ENCODE results near the gene TSPAN16.
A peak's percentile ranks its signal among the peaks of the same experiment; 100 is the strongest.

The TSPAN16 gene

DNA sequence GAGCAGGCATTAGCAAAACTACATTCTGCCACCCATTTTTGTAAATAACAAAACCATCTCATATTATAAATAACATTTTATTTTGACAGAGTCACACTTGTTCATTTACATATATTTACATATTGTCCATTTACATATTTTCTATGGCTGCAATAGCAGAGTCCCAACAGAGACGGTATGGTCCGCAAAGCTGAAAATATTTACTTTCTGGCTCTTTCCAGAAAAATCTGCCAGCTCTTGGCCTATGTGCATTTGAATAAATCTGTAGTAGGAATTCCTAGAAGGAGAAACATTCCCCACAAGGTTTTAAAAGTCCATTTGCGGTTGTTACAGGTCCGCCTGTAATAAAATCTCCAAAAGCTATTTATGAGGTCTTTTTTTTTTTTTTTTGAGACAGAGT, 5.7 kb upstream of the TSPAN16 start:
- TF ChIP-seq, protein P1, sequence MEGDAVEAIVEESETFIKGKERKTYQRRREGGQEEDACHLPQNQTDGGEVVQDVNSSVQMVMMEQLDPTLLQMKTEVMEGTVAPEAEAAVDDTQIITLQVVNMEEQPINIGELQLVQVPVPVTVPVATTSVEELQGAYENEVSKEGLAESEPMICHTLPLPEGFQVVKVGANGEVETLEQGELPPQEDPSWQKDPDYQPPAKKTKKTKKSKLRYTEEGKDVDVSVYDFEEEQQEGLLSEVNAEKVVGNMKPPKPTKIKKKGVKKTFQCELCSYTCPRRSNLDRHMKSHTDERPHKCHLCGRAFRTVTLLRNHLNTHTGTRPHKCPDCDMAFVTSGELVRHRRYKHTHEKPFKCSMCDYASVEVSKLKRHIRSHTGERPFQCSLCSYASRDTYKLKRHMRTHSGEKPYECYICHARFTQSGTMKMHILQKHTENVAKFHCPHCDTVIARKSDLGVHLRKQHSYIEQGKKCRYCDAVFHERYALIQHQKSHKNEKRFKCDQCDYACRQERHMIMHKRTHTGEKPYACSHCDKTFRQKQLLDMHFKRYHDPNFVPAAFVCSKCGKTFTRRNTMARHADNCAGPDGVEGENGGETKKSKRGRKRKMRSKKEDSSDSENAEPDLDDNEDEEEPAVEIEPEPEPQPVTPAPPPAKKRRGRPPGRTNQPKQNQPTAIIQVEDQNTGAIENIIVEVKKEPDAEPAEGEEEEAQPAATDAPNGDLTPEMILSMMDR (IDR thresholded peaks at IDR 0.05; ENCODE audit: low read depth, low read length, missing control alignments) = no peak
- DNase-seq (ENCODE audit: extremely low read depth, low read depth) = no peak

DNA sequence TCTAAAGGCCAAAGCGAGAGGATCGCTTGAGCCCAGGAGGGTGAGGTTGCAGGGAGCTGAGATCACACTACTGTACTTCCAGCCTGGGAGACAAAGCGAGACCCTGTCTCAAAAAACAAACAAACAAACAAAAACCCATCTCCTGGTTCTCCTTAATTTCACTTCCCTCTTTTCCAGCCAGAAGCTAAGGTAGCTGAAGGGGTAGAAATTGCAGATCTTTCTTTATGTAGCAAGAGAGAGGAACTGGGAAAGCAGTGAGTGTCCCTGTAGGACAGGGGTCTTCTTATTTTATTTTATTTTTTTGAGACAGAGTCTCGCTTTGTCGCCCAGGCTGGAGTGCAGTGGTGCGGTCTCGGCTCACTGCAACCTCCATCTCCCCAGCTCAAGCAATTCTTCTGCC, 4.5 kb upstream of the TSPAN16 start:
- DNase-seq (ENCODE audit: extremely low read depth, low read depth) = no peak
- no peak overlapping the region for H3K4me3 ChIP-seq (replicated peaks; ENCODE audit: low read depth, low read length)
- TF ChIP-seq, protein P1 (IDR thresholded peaks at IDR 0.05; ENCODE audit: low read depth, low read length, missing control alignments) = no peak

More for the DNA sequence above, 5.7 kb upstream of the TSPAN16 start:
- no peak overlapping the region for H3K4me3 ChIP-seq (replicated peaks; ENCODE audit: low read depth, low read length)

DNA sequence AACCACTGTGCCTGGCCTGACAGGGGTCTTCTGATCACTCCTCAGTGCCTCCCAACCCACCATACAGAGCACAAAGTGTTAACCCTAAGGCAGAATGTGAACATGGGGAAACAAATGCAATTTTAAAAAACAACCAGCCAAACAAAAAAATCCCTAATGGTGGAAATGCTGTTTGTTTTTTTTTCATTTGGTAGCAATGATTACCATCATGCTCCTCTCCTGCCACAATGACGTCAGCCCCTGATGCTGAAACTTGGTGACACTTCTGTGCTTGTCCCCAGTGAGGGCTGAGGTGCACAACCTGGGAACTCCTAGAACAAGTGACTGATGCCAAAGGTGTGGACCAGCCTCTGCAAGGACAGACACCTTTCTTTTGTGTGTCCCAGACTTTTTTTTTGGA, 4.0 kb upstream of the TSPAN16 start:
- no peak for DNase-seq (ENCODE audit: extremely low read depth, low read depth)
- H3K4me3 ChIP-seq (replicated peaks; ENCODE audit: low read depth, low read length) = no peak overlapping the region
- TF ChIP-seq, protein P1 (IDR thresholded peaks at IDR 0.05; ENCODE audit: low read depth, low read length, missing control alignments) = no peak

DNA sequence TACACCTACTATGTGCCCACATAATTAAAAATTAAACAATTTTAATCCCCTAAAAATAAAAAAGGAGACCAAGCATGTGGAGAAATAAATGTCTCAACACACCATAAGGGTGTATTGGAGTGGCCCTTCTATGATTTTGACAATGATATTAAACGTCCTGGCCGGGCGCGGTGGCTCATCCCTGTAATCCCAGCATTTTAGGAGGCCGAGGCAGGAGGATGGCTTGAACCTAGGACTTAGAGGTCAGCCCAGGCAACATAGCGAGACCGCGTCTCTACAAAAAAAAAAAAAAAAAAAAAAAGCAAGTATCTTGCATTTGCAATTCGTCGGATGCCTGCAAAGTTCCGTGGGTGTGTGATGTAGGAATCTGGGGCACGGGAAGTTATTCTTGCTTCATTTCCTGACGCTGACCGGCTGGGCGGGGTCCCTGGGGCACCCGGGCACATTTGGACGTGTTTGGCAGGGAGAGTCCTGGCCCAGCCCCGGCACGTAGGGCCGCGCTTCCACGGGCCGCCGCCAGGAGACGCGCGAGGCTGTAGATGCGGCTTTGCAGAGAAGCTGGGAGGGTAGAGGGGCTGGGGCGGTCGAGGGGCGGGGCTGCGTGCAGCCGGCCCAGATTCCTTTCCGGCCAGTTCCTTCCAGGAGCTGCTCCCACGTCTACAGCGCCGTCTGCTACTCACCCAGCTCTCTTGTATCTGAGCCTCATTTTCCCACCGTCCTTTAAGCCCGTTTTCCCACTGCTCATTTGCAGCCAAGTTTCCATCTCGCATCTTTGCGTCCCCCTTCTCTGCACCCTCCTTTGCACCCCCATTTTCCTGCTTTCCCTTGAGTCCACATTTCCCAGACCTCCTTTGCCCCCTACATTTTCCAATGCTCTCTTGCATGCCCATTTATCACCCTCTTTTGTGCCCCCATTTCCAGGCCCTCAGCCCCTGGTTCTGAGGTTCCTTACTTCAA, 2.2 kb upstream of the TSPAN16 start:
- TF ChIP-seq, protein P1 (IDR thresholded peaks at IDR 0.05; ENCODE audit: low read depth, low read length, missing control alignments) = peak; percentile 95
- H3K4me3 ChIP-seq (replicated peaks; ENCODE audit: low read depth, low read length) = no peak overlapping the region; the same call in 1 of the 2 replicates
- peak; percentile 74 for DNase-seq (ENCODE audit: extremely low read depth, low read depth)

DNA sequence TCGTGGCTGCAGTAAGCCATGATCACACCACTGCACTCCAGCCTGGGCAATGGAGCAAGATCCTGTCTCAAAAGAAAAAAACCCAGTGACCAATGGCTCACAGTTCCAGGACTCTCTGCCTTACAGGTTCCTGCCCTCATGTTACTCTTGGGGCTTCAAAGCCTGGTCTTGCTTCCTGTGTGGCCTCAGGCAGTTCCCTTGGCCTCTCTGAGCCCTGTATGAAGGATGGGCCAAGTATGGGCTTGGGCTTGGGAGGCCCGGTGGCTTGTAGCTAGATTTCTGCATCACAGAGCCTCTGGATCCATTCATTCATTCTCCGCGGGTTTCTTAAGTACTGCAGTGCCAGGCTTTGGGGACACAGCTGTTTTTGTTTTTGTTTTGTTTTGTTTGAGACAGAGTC, 780 bp upstream of the TSPAN16 start:
- no peak overlapping the region for H3K4me3 ChIP-seq (replicated peaks; ENCODE audit: low read depth, low read length)
- no peak for DNase-seq (ENCODE audit: extremely low read depth, low read depth)
- TF ChIP-seq, protein P1 (IDR thresholded peaks at IDR 0.05; ENCODE audit: low read depth, low read length, missing control alignments) = no peak

DNA sequence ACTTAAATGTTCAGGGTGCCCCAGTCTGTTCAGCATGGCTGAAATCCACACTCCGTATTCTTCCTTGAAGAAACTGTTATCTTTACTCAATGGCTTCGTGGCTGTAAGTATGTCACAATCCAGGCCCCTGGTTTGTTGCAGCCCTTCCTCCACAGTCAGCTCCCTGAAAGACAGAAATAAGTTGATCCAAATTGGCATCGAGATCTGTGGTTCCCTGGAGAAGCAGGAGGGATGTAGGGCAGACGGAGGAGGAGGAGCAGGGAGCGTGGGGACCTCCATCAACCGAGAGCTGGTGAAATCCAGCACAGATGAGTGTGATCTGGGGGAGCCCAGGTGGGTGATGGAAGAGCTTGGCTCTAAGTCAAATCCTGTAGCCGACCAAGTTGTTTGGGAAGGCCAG, 304 bp downstream of the TSPAN16 start:
- no peak overlapping the region for H3K4me3 ChIP-seq (replicated peaks; ENCODE audit: low read depth, low read length)
- no peak for DNase-seq (ENCODE audit: extremely low read depth, low read depth)
- TF ChIP-seq, protein P1 (IDR thresholded peaks at IDR 0.05; ENCODE audit: low read depth, low read length, missing control alignments) = no peak

All from HFF-Myc (cell line).